ENCODE data around the gene SSH2.

The SSH2 gene

GRCh38 chr17:29847118-29847517, 82.9 kb downstream of the SSH2 start:
- no peak overlapping the region for H3K4me3 ChIP-seq (ENCODE audit: control insufficient read depth, low read depth, low read length)
- no peak for TF ChIP-seq CTCF (conservative IDR thresholded peaks at IDR 0.05; ENCODE audit: control insufficient read depth, insufficient read depth, low read depth, low read length)

GRCh38 chr17:29846298-29846697, 83.7 kb downstream of the SSH2 start:
- no peak overlapping the region for H3K4me3 ChIP-seq (ENCODE audit: control insufficient read depth, low read depth, low read length)
- DNase-seq (ENCODE audit: low read depth): no peak
- TF ChIP-seq CTCF (conservative IDR thresholded peaks at IDR 0.05; ENCODE audit: control insufficient read depth, insufficient read depth, low read depth, low read length): no peak

More at GRCh38 chr17:29847118-29847517, 82.9 kb downstream of the SSH2 start:
- no peak for DNase-seq (ENCODE audit: low read depth)

- TF ChIP-seq CTCF (conservative IDR thresholded peaks at IDR 0.05; ENCODE audit: control insufficient read depth, insufficient read depth, low read depth, low read length): no peak
- DNase-seq (ENCODE audit: low read depth): peak; percentile 29
- no peak overlapping the region for H3K4me3 ChIP-seq (ENCODE audit: control insufficient read depth, low read depth, low read length)
These were observed 85.5 kb downstream of the SSH2 start for GRCh38 chr17:29844339-29845048.

GRCh38 chr17:29840884-29841283, 89.1 kb downstream of the SSH2 start:
- H3K4me3 ChIP-seq (ENCODE audit: control insufficient read depth, low read depth, low read length): no peak overlapping the region
- peak; percentile 51 for DNase-seq (ENCODE audit: low read depth)
- no peak for TF ChIP-seq CTCF (conservative IDR thresholded peaks at IDR 0.05; ENCODE audit: control insufficient read depth, insufficient read depth, low read depth, low read length)

- DNase-seq (ENCODE audit: low read depth): no peak
- no peak for TF ChIP-seq CTCF (conservative IDR thresholded peaks at IDR 0.05; ENCODE audit: control insufficient read depth, insufficient read depth, low read depth, low read length)
- H3K4me3 ChIP-seq (ENCODE audit: control insufficient read depth, low read depth, low read length): no peak overlapping the region
These were observed 90.4 kb downstream of the SSH2 start for GRCh38 chr17:29839656-29840055.

GRCh38 chr17:29838961-29839360, 91.1 kb downstream of the SSH2 start:
- TF ChIP-seq CTCF (conservative IDR thresholded peaks at IDR 0.05; ENCODE audit: control insufficient read depth, insufficient read depth, low read depth, low read length): no peak
- DNase-seq (ENCODE audit: low read depth): no peak
- no peak overlapping the region for H3K4me3 ChIP-seq (ENCODE audit: control insufficient read depth, low read depth, low read length)
